ENCODE measurements around the gene HEPN1.
"Not testable (repeated sequence)": the region's sequence is repeated elsewhere in the genome, so short reads cannot be mapped to it uniquely, and the experiment has no call there.

The HEPN1 gene

GRCh38 chr11:124942466-124943253 is 23.6 kb downstream of the HEPN1 start:
- DNase-seq (ENCODE audit: low spot score), result no peak

GRCh38 chr11:124943254-124943616 is 24.2 kb downstream of the HEPN1 start:
- DNase-seq (ENCODE audit: low spot score), result no peak

- DNase-seq (ENCODE audit: low spot score), result no peak
These were observed 24.7 kb downstream of the HEPN1 start for GRCh38 chr11:124943741-124944140.

GRCh38 chr11:124944565-124944964 is 25.5 kb downstream of the HEPN1 start:
- DNase-seq (ENCODE audit: low spot score), result no peak

GRCh38 chr11:124945826-124946225 is 26.8 kb downstream of the HEPN1 start:
- no peak for DNase-seq (ENCODE audit: low spot score)

GRCh38 chr11:124946735-124947141 is 27.7 kb downstream of the HEPN1 start:
- no peak for DNase-seq (ENCODE audit: low spot score)

GRCh38 chr11:124950601-124951330 is 31.7 kb downstream of the HEPN1 start:
- DNase-seq (ENCODE audit: low spot score), result no peak

- no peak for DNase-seq (ENCODE audit: low spot score)
These were observed 32.3 kb downstream of the HEPN1 start for GRCh38 chr11:124951341-124951740.

GRCh38 chr11:124953753-124954589 is 34.9 kb downstream of the HEPN1 start, which contains the start of gene CCDC15:
TSS of gene CCDC15 (plus strand) at chr11:124954202. CDS start at chr11:124954733, 531 bp downstream.
- peak; percentile 98 for DNase-seq (ENCODE audit: low spot score)

- DNase-seq (ENCODE audit: low spot score), result peak; percentile 15
These were observed 35.5 kb downstream of the HEPN1 start for GRCh38 chr11:124954590-124954955.

GRCh38 chr11:124955035-124955434 is 36.0 kb downstream of the HEPN1 start:
- DNase-seq (ENCODE audit: low spot score), result no peak

- peak; percentile 86 for DNase-seq (ENCODE audit: low spot score)
These were observed 43.0 kb downstream of the HEPN1 start for GRCh38 chr11:124961972-124962609.

- DNase-seq (ENCODE audit: low spot score), result not testable (repeated sequence)
These were observed 49.1 kb downstream of the HEPN1 start for GRCh38 chr11:124968197-124968596.

Data from RKO (cell line).